ENCODE results near the gene BRD3OS. TPM values are rescaled to one million over a fixed set of nuclear protein-coding genes. Genes with fewer than 3 reads are reported as not detected.

BRD3OS gene
- total RNA-seq, 4 donors from 2014 or later, result 8.8 to 18.3 (median 12.9) TPM

DNA sequence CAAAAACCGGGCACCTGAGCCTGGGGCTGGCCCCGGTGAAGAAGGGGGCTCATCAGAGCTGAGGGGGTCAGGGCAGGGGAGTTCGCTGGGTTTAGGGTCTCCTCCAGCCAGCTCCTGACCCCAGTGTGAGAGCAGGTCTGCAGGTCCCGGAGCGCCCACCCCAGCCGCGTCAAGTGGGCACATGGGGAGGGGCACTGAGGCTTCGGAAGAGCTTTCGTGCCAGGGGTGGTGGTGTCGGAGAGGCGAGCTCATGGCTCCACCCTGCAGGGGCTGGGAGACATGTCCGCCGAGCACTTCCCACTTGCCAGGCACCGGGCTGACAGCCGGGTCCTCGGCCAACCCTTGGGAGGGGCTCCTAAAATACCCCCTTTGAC lies 46.4 kb upstream of the BRD3OS start:
- ATAC-seq (ENCODE audit: low FRiP score), result no peak
- TF ChIP-seq, protein P1, sequence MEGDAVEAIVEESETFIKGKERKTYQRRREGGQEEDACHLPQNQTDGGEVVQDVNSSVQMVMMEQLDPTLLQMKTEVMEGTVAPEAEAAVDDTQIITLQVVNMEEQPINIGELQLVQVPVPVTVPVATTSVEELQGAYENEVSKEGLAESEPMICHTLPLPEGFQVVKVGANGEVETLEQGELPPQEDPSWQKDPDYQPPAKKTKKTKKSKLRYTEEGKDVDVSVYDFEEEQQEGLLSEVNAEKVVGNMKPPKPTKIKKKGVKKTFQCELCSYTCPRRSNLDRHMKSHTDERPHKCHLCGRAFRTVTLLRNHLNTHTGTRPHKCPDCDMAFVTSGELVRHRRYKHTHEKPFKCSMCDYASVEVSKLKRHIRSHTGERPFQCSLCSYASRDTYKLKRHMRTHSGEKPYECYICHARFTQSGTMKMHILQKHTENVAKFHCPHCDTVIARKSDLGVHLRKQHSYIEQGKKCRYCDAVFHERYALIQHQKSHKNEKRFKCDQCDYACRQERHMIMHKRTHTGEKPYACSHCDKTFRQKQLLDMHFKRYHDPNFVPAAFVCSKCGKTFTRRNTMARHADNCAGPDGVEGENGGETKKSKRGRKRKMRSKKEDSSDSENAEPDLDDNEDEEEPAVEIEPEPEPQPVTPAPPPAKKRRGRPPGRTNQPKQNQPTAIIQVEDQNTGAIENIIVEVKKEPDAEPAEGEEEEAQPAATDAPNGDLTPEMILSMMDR (IDR thresholded peaks at IDR 0.05), result no peak
- no peak for DNase-seq (ENCODE audit: low spot score)

DNA sequence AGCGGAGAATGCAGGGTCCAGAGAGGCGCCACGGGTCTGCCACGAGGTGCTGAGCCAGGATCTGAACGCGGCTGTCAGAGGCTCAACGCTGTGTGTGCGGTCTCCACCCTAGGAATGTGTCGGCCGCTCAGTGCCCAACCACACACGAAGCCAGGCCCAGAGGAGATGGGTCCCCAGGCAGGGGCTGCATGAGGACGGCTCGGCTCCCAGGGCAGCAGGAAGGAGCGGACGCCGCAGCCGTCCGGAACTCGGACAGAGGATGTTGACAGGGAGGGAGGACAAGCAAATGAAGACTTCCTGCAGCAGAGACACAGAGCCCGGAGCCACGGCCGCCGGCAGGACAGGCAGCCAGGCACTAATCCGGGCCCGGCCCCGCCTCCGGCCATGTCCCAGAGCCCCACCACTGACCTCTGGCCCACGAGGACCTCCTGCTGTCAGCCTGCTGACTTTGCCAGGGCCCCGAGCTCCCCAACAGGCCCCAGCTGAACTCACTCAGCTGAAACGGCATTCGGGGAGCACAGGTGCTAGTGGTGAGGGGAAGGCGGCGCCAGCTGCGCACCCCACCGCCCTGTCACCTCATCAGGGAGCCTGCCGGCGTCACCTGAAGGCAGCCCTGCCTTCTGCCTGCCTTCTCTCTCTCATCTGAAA lies 45.9 kb upstream of the BRD3OS start:
- TF ChIP-seq, protein P1 (IDR thresholded peaks at IDR 0.05), result no peak
- no peak for ATAC-seq (ENCODE audit: low FRiP score)

DNA sequence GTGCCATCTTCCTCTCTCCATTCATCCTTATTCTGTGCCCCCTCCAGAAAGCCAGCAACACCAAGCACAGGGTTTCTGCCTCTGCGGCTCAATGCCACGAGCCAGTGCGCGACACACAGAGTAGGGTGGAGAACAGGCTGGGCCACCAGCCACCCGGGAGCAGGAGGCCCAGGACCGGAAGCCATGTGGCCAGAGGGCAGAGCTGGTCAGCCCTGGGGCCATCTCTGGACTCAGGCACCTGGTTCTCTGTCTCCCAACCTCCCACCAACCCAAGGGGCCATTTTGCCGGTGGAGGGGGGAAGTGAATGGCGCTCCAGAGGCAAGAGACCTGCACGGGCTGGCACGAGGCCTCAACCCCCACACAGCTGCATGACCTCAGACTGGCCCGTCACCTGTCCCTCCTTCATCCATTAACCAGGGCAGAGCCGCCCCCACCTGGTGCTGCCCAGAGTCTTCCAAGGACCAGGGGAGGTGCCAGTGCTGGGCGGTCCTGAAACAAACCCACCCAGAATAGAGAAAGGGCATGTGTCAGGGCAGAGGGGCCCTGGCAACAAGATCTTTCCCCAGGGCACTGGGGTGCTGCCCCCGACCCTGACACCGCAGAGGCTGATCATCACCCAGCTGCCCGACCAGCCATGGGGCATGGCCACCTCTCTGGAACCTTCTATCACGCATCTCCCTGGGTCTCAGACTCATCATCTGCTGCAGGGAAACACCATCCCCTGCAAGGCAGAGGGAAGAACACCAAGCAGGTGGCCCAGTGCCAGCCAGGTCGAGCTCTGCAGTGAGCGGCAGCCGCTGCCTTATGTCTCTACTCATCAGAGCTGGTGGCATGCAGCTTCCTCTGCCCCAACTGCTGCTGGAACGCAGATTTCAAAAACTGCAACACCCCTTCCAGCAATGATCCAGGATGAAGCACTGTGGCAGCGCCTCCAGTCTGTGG lies 45.1 kb upstream of the BRD3OS start:
- DNase-seq (ENCODE audit: low spot score) (no peak), ATAC-seq (ENCODE audit: low FRiP score) (no peak)
- TF ChIP-seq, protein P1 (IDR thresholded peaks at IDR 0.05), result no peak

More for the DNA sequence above, 45.9 kb upstream of the BRD3OS start:
- no peak for DNase-seq (ENCODE audit: low spot score)

DNA sequence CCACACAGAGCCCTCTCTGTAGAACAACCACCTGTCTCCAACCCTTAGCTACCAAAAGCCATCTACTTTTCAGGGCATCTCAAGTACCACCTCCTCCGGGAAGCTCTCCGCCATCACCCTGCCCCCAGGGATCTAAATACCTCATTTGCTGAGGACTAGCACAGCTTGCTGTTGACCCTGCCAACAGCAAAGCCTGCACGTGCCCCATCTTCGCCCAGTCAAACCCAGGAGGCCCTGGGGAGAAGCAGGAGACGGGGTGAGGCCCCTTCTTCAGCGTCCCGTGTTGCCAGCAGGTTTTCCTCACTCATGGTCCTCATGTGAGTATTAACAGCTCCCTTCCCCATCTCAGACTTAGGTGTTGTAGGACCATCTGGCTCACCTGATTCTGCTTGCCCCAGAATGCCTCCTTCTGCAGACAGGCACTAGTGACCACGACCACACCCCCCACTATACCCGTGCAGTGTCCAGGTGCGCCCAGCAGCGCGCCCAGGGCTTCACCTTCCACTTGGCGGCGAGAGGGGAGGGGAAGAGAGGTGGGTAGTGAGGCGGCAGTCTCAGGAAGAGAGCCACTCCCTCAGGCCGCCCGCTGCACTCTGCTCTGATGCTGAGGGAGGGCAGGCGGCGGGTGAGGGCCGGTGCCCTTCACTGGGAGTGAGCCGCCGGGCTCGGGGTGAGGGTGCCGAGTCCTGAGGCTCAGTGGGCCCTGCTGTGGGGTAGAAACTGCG lies 44.3 kb upstream of the BRD3OS start:
- DNase-seq (ENCODE audit: low spot score), result no peak
- ATAC-seq (ENCODE audit: low FRiP score), result no peak
- TF ChIP-seq, protein P1 (IDR thresholded peaks at IDR 0.05), result no peak

DNA sequence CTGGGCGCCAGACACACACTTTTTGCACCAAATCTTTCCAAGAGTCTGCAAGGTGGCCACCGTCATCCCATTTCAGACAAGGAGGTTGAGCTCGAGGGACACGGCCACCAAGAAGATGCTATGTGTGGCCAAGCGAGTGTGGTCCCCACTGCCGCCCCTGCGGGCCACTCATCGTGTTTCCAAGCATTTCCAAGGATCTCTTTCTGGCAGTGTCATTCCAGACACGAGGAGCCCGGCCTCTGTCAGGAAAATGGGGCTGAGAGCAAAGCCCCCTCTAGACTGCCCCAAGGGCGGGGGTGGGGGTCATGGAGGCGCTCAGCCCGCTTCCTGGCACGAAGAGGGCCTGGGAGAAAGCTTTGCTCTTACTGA lies 43.7 kb upstream of the BRD3OS start:
- ATAC-seq (ENCODE audit: low FRiP score) (no peak), DNase-seq (ENCODE audit: low spot score) (no peak)
- TF ChIP-seq, protein P1 (IDR thresholded peaks at IDR 0.05), result no peak

DNA sequence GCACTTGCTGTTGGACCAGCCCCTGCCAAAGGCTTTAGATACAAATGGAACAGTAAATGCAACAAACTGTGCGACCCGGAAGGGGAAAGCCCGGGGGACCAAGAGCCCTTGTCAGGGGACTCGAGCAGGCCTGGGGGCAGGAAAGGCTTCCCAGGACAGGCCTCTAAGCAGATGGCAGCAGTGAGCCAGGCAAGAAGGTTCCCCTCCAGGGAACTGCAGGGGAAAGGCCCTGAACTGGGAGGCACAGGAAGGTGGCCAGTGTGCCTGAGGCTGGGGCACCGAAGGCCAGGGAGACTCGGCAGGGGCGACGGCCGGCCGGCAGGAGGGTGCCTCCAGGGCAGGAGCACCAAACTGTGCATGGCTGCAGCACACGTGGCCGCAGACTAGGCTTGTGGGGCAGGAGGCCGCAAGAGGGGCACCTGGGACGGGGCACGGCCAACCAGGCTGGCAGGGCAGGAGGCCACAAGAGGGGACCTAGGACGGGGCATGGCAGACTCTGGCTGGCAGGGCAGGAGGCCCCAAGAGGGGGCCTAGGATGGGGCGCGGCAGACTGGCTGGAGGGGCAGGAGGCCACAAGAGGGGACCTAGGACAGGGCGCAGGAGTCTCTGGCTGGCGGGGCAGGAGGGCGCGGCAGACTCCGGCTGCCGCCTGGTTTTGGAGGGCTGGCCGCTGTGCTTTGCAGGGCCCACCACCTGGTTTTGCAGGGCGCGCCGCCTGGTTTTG lies 43.2 kb upstream of the BRD3OS start:
- no peak for ATAC-seq (ENCODE audit: low FRiP score)
- no peak for DNase-seq (ENCODE audit: low spot score)
- TF ChIP-seq, protein P1 (IDR thresholded peaks at IDR 0.05), result no peak
